ENCODE measurements around the gene HOXD13.

Gene HOXD13

DNA sequence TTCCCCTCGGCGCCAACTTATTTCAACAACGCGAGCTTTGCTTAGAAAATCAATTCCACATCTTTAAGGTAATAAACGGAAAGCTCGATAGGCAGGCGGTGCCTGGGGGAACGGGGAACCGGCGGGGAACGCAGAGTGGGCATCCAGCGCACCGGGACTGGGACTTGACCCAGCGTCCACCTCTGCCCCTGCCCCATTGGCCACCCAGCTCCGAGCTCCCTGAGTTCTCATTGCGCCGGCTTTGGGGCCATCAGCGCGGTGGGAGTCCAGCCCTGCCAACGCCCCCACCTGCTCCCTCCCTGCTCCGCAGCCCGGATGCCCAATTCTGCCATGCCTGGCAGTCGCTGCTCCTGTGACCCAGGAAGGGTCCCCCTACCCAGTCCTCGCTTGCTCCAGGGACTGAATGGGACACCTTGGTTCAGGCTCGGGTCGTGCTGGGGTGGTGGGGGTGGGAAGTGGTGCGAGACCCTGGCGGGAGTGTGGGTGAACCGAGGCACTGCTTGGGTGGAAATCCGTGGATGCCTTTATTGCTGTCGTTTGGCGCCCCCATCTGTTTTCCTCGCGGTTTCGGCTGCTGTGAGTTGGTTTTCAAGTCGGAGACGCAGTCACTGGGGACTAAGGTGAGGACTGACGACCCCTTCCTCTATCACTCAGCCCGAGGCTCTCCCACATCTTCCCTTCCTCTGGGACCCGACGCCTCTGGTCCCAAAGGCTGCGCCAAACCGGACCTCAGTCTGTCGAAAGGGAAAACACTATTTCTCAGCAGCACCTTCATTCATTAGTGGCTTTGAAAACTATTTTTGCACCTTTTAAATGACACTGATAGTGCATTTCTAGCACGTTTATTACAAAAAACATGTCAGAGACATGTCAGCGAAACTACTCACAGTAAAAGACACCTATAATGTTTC, 6.4 kb upstream of the HOXD13 start:
- Histone ChIP-seq H3K4me3 (ENCODE audit: insufficient read length, low read depth) (peak overlapping the region; percentile 63), H3K9ac (ENCODE audit: insufficient read length, low read depth) (peak overlapping the region; percentile 36), H3K27me3 (ENCODE audit: insufficient read depth, insufficient read length) (peaks cover 100% of the 10 kb centered on the region), H3K9me3 (ENCODE audit: insufficient read depth, low read length) (peaks cover 15% of the 10 kb centered on the region), H3K36me3 (ENCODE audit: insufficient read depth, insufficient read length, low read length) (no peaks in the 10 kb centered on the region), H3K4me1 (ENCODE audit: insufficient read depth, insufficient read length) (peaks cover 3% of the 10 kb centered on the region)
- TF ChIP-seq YY1 (IDR thresholded peaks at IDR 0.05; ENCODE audit: insufficient read depth, insufficient read length): no peak
- no peak for TF ChIP-seq ZNF274 (IDR thresholded peaks at IDR 0.05; ENCODE audit: low read depth, low read length)
- peak; percentile 10 for TF ChIP-seq SUZ12 (IDR thresholded peaks at IDR 0.05; ENCODE audit: extremely low read depth, insufficient read depth, insufficient read length)
- DNase-seq (ENCODE audit: low read depth, low spot score): no peak

DNA sequence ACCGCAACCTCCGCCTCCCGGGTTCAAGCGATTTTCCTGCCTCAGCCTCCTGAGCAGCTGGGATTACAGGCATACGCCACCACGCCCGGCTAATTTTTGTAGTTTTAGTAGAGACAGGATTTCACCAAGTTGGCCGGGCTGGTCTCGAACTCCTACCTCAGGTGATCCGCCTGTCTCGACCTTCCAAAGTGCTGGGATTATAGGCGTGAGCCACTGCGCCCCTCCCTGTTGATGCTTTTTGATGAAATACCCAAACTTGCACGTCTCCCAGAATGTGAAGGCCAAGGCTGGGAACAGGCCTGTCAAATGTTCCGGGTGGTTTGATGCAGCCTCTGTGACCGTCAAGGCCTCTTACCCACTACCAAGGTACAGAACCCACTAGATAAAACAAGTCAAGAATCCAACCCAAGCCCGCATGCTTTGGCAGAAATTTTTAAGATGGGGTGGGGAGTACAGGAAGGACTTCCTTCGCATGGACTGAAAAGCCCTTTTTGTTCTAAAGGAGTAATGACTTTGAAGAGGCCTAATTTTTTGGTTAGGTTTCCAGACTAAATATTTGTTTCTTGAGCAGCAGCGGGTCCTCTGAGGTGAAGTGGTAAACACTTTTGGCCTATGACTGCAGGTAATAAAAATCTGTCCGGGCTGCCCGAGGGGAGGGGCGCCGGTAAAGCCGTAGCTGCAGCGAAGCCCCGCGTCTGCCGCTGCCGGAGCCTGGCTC, 5.0 kb upstream of the HOXD13 start:
- H3K4me1 ChIP-seq (ENCODE audit: insufficient read depth, insufficient read length): peaks cover 3% of the 10 kb centered on the region
- no peak for DNase-seq (ENCODE audit: low read depth, low spot score)
- TF ChIP-seq YY1 (IDR thresholded peaks at IDR 0.05; ENCODE audit: insufficient read depth, insufficient read length): no peak
- no peak for TF ChIP-seq ZNF274 (IDR thresholded peaks at IDR 0.05; ENCODE audit: low read depth, low read length)
- no peak for TF ChIP-seq SUZ12 (IDR thresholded peaks at IDR 0.05; ENCODE audit: extremely low read depth, insufficient read depth, insufficient read length)
- H3K9ac ChIP-seq (ENCODE audit: insufficient read length, low read depth): peak overlapping the region; percentile 88
- peaks cover 97% of the 10 kb centered on the region for H3K27me3 ChIP-seq (ENCODE audit: insufficient read depth, insufficient read length)
- peak overlapping the region; percentile 76 for H3K4me3 ChIP-seq (ENCODE audit: insufficient read length, low read depth)
- no peaks in the 10 kb centered on the region for H3K36me3 ChIP-seq (ENCODE audit: insufficient read depth, insufficient read length, low read length)
- peaks cover 11% of the 10 kb centered on the region; the same call in 1 of the 2 replicates for H3K9me3 ChIP-seq (ENCODE audit: insufficient read depth, low read length)

DNA sequence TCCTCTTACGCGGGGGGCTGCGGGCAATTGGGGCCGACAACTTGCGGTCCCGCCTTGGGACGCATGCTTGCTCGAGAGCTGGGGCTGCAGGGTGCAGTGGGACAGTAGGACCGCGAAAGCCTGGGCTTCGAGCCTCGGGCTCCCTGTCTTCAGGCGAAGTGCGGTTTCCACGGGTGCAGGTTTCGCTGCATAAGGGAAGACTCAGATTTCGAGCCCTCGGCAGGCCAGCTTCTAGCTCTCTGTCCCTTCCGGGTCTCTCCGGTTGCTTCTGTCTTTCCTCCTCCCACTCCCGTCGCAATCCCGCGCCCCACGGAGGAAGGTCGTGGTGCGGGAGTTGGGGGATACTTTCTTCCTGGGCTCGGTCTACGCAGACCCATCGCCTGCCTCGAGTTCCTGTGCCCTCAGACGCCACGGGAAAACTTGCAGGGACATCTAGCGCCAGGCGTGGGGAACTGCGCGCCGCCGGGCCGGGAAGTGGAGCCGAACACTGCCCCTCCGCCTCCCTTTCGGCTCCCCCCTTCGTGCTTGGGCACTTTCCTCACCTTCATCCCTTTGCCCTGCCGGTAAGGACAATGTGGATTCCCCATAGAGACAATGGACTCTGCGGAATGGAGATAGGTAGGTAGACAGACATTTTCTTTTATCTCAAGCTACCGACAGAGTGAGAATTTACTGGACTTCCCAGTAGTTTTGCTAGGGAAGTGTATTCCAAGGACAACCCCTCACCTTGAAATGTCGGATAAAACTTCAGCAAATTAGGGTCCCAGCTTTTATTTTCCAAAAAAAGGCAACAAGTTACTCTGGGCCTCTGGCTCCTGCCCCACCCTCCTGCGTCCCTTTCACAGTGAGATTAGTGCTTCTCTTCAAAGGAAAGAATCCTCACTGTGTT, 4.2 kb upstream of the HOXD13 start:
- TF ChIP-seq ZNF274 (IDR thresholded peaks at IDR 0.05; ENCODE audit: low read depth, low read length) (no peak), YY1 (IDR thresholded peaks at IDR 0.05; ENCODE audit: insufficient read depth, insufficient read length) (no peak), SUZ12 (IDR thresholded peaks at IDR 0.05; ENCODE audit: extremely low read depth, insufficient read depth, insufficient read length) (no peak)
- Histone ChIP-seq H3K4me1 (ENCODE audit: insufficient read depth, insufficient read length) (peaks cover 4% of the 10 kb centered on the region), H3K9ac (ENCODE audit: insufficient read length, low read depth) (peak overlapping the region; percentile 88), H3K4me3 (ENCODE audit: insufficient read length, low read depth) (peak overlapping the region; percentile 76), H3K27me3 (ENCODE audit: insufficient read depth, insufficient read length) (peaks cover 93% of the 10 kb centered on the region), H3K9me3 (ENCODE audit: insufficient read depth, low read length) (peaks cover 11% of the 10 kb centered on the region; the same call in 1 of the 2 replicates), H3K36me3 (ENCODE audit: insufficient read depth, insufficient read length, low read length) (no peaks in the 10 kb centered on the region)
- DNase-seq (ENCODE audit: low read depth, low spot score): no peak

DNA sequence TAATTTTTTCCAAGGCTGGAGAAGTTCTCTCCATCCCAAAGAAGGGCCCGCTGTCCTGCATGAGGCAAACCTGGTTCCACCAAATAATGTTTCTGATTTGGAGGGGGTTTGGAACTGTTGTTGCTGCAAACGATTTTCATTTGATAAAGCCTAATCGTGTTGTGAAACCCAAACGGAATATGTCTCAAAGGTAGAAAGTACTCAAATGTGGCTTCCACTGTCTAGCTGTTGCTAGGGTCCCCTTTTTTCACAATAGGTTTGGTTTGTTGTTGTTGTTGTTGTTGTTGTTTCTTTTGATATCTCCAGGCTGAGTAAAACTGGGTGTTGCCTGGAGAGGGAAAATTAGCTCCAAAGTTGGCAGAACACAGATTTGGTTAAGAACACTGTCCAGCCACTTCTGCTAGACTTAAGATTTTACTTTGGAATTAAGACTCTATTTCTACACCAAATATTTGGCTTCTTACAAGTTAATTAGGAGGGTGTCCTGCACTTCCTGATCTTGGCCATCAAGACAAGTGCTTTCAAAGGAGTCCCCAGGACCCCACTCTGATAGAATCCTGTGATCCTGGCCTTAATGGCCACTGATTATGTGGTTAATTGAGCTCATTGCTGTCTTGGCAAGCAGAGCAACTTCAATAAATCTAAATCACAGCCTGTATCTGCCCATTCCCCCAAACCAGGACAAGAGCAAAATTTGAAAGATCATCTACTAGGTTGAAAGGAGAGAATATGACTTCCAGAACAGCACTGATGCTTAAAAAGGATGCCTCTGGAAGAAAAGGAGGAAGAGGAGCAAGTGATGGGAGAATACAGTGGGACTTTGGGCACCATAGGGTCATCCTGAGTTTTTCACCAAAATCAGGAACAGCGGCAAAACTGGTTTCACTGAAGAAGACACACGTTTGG, 3.3 kb upstream of the HOXD13 start:
- H3K4me3 ChIP-seq (ENCODE audit: insufficient read length, low read depth): no peak overlapping the region
- H3K9ac ChIP-seq (ENCODE audit: insufficient read length, low read depth): no peak overlapping the region
- TF ChIP-seq YY1 (IDR thresholded peaks at IDR 0.05; ENCODE audit: insufficient read depth, insufficient read length): no peak
- TF ChIP-seq ZNF274 (IDR thresholded peaks at IDR 0.05; ENCODE audit: low read depth, low read length): no peak
- TF ChIP-seq SUZ12 (IDR thresholded peaks at IDR 0.05; ENCODE audit: extremely low read depth, insufficient read depth, insufficient read length): no peak
- peaks cover under 1% of the 10 kb centered on the region for H3K36me3 ChIP-seq (ENCODE audit: insufficient read depth, insufficient read length, low read length)
- H3K4me1 ChIP-seq (ENCODE audit: insufficient read depth, insufficient read length): peaks cover 6% of the 10 kb centered on the region
- H3K27me3 ChIP-seq (ENCODE audit: insufficient read depth, insufficient read length): peaks cover 93% of the 10 kb centered on the region
- DNase-seq (ENCODE audit: low read depth, low spot score): no peak
- peaks cover 19% of the 10 kb centered on the region; the same call in 1 of the 2 replicates for H3K9me3 ChIP-seq (ENCODE audit: insufficient read depth, low read length)

DNA sequence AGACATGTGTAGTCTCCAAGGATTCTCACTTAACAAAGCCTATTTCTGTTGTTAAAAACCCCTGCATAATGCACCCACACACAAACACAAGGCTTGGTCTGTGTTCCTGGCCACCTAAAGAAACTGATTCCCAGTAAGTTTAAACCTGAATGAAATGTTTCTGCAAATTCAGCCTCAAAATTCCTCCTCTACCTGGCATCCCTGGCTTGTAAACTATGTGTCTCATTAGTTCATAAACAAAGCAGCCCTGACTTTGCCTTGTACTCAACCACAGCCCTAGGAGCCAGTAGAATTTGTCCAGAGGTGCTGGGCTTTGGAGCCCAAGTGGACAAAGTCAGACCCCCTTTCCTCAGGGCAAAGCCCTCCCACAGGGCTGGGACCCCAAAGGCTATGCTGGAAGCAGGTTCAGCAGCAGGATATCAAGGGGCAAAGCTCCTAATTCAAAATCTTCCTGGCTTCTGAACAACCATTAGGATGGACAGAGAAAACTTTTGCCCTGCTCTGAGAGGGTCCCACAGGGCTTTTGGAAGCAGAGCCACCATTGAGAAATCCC, 2.6 kb upstream of the HOXD13 start:
- Histone ChIP-seq H3K4me1 (ENCODE audit: insufficient read depth, insufficient read length) (peaks cover 6% of the 10 kb centered on the region), H3K27me3 (ENCODE audit: insufficient read depth, insufficient read length) (peaks cover 93% of the 10 kb centered on the region)
- TF ChIP-seq YY1 (IDR thresholded peaks at IDR 0.05; ENCODE audit: insufficient read depth, insufficient read length) (no peak), ZNF274 (IDR thresholded peaks at IDR 0.05; ENCODE audit: low read depth, low read length) (no peak), SUZ12 (IDR thresholded peaks at IDR 0.05; ENCODE audit: extremely low read depth, insufficient read depth, insufficient read length) (no peak)

More for the DNA sequence above, 2.6 kb upstream of the HOXD13 start:
- peaks cover 26% of the 10 kb centered on the region; the same call in 1 of the 2 replicates for H3K9me3 ChIP-seq (ENCODE audit: insufficient read depth, low read length)
- no peak overlapping the region for H3K9ac ChIP-seq (ENCODE audit: insufficient read length, low read depth)
- peaks cover 7% of the 10 kb centered on the region for H3K36me3 ChIP-seq (ENCODE audit: insufficient read depth, insufficient read length, low read length)
- H3K4me3 ChIP-seq (ENCODE audit: insufficient read length, low read depth): no peak overlapping the region
- DNase-seq (ENCODE audit: low read depth, low spot score): no peak
